T-helper 1 cell treated with Interleukin-12 subunit alpha and Interleukin-12 subunit beta and Interleukin-4 antibody, amounts not matched to agents 30 ng/mL and 1 ng/mL, for 36 hours (primary cell): ENCODE measurements around the gene PLEKHN1. TPM values are rescaled to one million over a fixed set of nuclear protein-coding genes. Genes with fewer than 3 reads are reported as not detected.

Experiments used
- intact Hi-C: fragments of 100-400 bp; cut with micrococcal nuclease; formaldehyde crosslinking; loops from one replicate; pipeline ENCODE4 v1.15.1; 2024
- total RNA-seq: library from RNA; stranded (reverse); gene quantifications from 2 replicates; pipeline ENCODE4 v1.2.3, GENCODE V29; 2022

PLEKHN1 gene
- total RNA-seq, 1 donor from 2014 or later, result 2.2 TPM

DNA sequence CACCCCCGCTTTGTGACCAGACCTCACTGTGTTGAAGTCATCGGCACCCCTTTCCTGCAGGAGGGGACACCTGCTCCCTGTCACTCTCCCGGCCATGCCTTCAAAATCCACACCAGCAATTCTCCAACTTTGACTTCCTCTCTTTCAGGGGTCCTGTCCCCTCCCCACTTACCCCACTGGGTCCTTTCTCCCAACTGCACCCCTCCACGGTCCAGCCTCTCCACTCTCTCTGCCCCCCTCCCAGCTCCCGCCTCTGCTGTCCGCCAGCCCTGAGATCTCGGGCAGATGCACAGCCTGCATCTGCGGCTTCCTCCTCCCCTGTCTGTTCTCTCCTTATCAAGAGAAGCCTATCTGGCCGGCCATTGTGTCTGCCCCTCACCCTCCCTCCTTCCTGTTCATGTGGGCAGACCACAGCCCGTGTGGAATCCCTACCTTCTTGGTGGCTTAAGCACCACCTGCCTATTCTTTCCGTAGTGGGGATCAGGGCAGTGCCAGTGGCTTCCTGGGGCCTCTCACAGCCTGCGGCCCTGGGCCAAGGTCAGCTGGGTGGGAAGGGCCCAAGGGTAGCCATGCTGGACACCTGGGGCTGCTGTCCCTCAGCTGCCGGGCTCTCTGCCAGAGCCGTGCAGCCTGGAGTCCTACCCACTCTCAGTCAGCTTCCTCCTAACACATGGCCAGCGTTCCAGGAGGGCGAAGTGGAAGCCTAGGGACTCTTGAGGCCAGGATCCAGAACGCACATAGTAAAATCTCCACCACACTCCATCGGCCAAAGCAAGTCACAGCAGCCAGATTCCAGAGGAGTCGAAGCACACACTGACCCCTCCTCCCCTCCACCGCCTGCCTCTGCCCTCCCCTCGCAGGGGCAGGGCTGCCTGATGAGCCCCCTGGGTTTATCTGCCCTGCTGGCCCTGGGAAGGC is 38.8 kb downstream of the PLEKHN1 start:
- intact Hi-C loops, result no loop called here

DNA sequence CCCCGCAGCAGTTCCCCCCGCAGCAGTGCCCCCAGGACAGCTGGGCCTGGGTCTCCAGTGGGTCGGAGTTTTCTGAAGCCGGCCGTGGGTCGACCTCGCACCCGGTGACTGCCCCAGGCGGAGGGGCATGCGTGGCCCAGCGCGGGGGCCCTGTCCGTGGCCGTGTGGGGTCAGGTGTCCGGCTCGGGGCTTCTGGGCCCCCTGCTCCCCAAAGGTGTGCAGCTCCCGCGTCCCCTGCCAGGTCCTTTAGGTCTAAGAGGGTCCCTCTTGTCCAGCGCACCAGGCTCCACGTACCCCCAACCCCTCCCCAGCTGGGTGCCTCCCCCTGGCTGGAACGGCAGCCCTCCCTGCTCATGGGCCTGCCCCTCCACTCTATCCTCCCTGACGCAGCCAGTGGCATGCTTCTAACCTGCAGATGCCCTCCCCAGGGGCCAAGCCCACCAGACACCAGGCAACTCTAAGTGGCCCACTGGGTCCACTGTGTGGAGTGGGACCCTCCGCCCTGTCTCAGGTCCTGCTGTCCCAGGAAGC is 39.6 kb downstream of the PLEKHN1 start:
- intact Hi-C loops, result no loop called here

DNA sequence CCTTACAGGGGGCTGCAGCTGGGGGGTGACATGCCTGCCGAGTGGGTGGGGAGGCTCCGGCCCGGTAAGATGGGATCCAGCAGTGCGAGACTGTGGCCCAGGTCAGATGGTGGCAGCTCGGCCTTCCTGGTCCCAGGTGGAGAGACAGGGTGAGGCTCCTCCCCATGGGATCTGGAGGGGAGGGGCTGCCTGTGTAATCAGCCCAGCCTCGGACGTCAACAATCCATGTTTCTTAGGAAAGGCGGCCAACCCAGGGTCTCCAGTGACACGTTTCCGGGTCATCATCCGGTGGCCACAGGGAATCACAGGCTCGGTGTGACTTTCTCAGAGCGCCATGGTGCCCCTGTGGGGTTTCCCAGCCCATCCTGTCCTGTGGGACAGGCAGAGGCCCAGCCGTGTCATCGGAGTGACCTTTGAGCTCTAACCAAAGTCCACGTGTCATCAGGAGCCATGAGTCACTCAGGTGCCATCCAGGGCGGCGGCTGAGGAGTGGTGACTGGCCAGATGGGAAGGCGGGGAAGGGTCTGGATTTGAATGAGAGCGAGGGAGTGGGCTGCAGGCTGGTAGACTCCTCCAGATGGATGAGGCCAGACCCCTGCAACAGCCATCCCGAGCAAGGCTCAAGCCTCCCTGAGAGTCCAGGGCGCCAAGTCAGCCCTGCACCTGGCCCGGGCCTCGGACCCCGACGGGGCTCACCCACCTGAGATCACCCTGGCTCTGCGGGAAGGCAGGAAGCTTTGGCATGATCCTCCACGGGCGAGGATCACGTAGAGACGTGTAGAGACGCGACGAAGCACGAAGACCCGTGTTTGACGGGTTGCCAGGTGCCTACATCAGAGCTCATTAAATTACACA is 40.2 kb downstream of the PLEKHN1 start:
- intact Hi-C loops, result no loop called here

DNA sequence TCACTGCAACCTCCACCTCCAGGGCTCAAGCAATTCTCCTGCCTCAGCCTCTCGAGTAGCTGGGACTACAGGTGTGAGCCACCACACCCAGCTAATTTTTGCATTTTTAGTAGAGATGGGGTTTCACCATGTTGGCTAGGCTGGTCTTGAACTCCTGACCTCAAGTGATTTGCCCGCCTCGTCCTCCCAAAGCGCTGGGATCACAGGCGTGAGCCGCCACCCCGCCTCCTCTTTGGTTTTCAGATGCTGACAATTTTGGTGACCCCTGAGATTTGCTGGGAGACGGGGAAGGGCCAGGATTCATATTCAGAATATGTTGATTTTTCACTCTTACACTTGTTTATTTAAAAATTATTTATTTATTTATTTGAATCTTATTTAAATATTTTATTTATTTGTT is 43.8 kb downstream of the PLEKHN1 start:
- intact Hi-C loops, result loop anchor here (5.0 to 10.0 kb wide), 3 partner anchors 45 to 297 kb away; partner anchors contain the start of genes ACAP3, KLHL17, PLEKHN1 and PUSL1

DNA sequence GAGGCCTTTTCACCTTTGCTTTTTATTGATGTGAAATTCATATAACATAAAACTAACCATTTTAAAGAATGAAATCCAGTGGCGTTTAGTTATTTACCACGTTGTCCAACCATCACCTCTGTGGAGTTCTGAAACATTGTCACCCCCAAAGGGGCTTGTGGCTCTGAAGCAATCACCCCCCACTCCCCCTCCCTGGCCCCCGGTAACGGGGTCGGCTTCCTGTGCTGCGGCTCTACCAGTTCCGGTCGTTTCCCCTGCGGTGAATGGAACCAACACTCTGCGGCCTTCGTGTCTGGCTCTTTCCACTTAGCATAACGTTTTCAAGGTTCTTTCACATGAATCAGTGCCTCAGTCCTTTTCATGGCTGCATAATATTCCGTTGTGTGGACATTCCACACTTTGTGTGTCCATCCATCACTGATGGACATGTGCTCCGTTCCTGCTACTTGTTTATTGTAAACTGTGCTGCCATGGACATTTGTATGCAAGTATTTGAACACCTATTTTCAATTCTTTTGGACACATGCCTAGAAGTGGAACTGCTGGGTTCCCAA is 45.2 kb downstream of the PLEKHN1 start:
- intact Hi-C loops, result loop anchor here (5.0 to 10.0 kb wide), 3 partner anchors 47 to 296 kb away; partner anchors contain the start of genes ACAP3, KLHL17, PLEKHN1 and PUSL1

DNA sequence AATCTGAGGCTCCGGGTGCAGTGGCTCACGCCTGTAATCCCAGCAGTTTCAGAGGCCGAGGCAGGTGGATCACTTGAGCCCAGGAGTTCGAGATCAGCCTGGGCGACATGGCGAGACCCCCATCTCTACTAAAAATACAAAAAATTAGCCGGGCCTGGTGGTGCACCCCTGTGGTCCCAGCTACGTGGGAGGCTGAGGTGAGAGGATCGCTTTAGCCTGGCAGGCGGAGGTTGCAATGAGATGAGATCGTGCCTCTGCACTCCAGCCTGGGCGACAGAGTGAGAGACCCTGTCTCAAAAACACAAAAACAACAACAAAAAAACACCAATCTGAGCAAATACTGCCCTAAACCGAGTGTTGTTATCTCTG is 46.4 kb downstream of the PLEKHN1 start:
- intact Hi-C loops, result loop anchor here (1.0 to 10.0 kb wide), 8 partner anchors 12 to 363 kb away; partner anchors contain the start of genes ACAP3, AURKAIP1, C1orf159 and DVL1

DNA sequence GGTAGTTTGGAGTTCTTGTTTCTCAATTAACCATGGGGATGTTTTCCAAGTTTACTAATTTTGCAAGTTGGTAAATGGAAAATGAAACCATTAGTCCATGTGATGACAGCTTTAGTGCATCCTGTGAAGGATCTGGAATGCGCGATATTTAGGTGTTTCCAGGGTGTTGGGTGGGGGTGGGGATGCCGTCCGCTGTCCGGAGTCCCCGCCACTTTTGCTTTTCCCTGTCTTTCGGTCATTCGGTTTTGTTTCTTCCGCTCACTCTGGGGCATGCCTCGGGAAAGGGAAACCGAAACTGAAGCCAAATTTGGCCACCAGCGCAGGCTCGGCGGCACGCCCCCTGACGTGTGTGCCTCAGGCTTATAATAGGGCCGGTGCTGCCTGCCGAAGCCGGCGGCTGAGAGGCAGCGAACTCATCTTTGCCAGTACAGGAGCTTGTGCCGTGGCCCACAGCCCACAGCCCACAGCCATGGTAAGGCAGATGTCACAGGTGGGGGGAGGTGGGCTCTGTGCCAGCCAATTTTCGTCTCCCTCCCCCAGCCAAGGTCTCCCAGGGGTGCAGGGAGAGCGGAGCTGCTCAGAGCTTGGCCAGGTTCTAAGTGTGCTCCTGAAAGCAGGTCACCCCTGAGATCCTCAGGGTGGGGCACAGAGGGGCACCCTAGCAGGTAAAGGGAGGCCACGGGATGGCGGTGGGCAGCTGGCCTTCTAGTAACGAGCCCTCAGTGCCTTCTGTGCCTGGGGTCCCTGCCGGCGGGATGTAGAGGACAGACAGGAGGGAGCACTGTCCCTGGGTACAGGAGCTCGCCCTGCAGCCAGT is 47.0 kb downstream of the PLEKHN1 start, which contains the start of gene ISG15:
ISG15 (plus strand) TSS at position 393 of the 817 bp plus-strand sequence; CDS start at position 470, 77 bp downstream.
- intact Hi-C loops, result loop anchor here (1.0 to 10.0 kb wide), 8 partner anchors 13 to 362 kb away; partner anchors contain the start of genes ACAP3, AURKAIP1, C1orf159 and DVL1

DNA sequence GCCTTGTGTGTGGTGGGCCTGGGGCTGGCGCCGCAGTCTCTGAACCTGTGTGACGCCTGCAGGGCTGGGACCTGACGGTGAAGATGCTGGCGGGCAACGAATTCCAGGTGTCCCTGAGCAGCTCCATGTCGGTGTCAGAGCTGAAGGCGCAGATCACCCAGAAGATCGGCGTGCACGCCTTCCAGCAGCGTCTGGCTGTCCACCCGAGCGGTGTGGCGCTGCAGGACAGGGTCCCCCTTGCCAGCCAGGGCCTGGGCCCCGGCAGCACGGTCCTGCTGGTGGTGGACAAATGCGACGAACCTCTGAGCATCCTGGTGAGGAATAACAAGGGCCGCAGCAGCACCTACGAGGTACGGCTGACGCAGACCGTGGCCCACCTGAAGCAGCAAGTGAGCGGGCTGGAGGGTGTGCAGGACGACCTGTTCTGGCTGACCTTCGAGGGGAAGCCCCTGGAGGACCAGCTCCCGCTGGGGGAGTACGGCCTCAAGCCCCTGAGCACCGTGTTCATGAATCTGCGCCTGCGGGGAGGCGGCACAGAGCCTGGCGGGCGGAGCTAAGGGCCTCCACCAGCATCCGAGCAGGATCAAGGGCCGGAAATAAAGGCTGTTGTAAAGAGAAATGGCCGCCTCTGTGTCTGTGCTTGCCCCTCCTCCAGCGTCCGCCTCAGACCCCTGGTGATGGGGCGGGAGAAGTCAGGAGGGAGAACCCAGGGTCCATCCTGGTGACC is 47.8 kb downstream of the PLEKHN1 start:
- intact Hi-C loops, result loop anchor here (1.0 to 10.0 kb wide), 8 partner anchors 14 to 361 kb away; partner anchors contain the start of genes ACAP3, AURKAIP1, C1orf159 and DVL1

DNA sequence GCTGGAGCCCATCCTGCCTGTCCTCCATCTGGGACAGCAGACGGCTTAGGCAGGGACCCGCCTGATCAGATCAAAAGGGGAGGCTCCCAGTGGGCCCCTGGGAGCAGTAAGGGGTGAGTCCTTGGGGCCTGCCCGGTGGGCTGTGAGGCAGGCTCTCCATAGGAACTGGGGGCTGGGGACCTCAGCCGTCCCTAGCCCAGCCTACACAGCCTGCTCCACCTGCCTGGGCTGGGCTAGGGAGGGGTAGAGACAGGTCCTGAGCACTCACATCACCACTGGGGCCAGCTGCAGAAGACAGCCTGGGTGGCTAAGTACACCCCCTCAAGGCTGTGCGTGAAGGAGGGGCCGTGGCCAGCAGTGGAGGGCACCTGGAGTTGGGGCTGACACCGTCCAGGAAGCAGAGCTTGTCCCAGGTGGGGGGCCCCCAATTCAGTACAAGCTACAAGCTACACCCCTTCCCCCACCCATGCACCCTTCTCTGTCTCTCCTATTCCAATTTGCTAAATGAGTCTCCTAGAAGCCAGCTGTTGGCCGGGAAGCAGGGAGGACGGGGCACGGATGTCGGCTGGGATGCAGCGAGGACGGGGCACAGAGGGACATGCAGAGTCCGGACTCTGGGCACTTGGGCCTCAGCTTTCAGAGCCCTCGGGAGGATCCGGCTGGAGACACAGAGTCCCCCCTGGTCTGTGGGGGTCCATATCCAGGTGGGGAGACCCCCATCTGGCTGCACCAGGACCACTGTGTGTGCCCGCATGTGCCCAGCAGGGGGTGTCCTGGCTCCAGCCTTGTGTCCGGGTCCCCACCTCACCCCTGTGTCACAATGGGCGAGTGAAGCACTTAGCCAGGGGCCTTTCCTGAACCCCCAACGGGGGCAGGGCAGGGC is 48.8 kb downstream of the PLEKHN1 start:
- intact Hi-C loops, result loop anchor here (5.0 to 10.0 kb wide), 3 partner anchors 50 to 292 kb away; partner anchors contain the start of genes ACAP3, KLHL17, PLEKHN1 and PUSL1

DNA sequence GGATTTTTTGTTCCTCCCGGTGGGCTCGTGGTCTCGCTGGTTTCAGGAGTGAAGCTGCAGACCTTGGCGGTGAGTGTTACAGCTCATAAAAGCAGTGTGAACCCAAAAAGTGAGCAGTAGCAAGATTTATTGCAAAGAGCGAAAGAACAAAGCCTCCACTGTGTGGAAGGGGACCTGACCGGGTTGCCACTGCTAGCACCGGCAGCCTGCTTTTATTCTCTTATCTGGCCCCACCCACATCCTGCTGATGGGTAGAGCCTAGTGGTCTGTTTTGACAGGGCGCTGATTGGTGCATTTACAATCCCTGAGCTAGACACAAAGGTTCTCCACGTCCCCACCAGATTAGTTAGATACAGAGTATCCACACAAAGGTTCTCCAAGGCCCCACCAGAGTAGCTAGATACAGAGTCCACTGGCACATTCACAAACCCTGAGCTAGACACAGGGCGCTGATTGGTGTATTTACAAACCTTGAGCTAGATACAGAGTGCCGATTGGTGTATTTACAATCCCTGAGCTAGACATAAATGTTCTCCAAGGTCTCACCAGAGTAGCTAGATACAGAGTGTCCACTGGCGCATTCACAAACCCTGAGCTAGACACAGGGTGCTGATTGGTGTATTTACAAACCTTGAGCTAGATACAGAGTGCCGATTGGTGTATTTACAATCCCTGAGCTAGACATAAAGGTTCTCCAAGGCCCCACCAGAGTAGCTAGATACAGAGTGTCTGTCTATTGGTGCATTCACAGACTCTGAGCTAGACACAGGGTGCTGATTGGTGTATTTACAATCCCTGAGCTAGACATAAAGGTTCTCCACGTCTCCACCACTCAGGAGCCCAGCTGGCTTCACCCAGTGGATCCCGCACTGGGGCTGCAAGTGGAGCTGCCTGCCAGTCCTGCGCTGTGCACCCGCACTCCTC is 51.4 kb downstream of the PLEKHN1 start:
- intact Hi-C loops, result loop anchor here (2.0 to 10.0 kb wide), 2 partner anchors 51 to 53 kb away; partner anchors contain the start of genes KLHL17 and PLEKHN1

DNA sequence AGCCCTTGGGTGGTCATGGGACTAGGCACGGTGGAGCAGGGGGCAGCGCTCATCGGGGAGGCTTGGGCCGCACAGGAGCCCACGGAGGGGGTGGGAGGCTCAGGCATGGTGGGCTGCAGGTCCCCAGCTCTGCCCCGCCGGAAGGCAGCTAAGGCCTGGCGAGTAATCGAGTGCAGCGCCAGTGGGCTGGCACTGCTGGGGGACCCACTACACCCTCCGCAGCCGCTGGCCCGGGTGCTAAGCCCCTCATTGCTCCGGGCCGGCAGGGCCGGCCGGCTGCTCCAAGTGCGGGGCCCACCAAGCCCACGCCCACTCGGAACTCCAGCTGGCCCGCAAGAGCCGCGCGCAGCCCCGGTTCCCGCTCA is 52.0 kb downstream of the PLEKHN1 start:
- intact Hi-C loops, result loop anchor here (2.0 to 10.0 kb wide), 2 partner anchors 50 to 54 kb away; partner anchors contain the start of genes KLHL17 and PLEKHN1

DNA sequence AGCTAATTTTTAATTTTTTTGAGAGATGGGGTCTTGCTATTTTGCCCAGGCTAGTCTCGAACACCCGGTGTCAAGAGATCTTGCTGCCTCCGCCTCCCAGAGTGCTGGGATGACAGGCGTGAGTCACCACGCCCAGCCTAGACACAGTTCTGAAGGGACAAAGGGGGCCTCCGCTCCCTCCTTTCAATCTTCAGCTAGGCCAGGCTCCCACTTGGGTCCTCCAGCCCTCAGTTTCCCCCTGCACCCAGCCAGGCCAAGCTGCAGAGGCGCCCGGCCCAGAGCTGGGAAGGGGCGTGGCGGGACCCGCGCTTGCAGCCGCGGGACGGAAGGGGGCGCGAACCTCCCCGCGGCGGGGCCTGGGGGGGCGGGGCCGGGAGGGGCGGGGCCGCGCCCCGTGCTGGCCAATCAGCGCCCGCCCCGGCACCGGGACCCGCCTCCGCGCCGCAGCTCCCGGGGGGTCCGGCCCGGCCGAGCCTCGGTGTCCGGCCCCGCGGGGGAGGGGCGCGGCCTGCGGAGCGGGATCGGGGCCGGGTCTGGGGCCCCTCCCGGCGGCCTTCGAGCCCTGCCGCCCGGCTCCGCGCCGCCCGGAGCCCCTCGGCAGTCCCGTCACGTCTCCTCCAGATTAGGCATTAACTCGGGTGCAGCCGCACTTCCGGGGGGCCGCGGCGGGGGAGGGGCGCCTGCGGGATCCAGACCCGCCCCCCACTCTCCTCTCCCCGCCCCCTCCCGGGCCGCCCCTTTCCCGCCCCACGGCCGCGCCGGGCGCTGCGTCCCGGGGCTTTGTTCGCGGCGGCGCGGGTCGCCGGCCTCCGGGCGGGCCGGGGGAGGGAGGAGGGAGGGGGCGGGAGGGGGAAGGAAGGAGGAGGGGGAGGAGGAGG is 53.1 kb downstream of the PLEKHN1 start:
- intact Hi-C loops, result loop anchor here (1.0 to 10.0 kb wide), 4 partner anchors 14 to 55 kb away; partner anchors contain the start of genes KLHL17 and PLEKHN1

DNA sequence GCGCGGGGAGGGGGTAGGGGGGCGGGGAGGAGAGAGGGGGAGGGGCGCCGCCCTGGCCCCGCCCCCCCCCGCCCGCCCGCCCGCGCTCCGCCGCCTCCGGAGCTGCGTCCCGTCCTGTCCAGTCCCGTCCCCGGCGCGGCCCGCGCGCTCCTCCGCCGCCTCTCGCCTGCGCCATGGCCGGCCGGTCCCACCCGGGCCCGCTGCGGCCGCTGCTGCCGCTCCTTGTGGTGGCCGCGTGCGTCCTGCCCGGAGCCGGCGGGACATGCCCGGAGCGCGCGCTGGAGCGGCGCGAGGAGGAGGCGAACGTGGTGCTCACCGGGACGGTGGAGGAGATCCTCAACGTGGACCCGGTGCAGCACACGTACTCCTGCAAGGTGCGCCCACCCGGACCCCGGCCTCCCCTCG is 53.7 kb downstream of the PLEKHN1 start, which contains the start of gene AGRN:
AGRN (plus strand) TSS at position 121 of the 405 bp plus-strand sequence; CDS start at position 174, 53 bp downstream.
- intact Hi-C loops, result loop anchor here (1.0 to 10.0 kb wide), 4 partner anchors 13 to 55 kb away; partner anchors contain the start of genes KLHL17 and PLEKHN1

DNA sequence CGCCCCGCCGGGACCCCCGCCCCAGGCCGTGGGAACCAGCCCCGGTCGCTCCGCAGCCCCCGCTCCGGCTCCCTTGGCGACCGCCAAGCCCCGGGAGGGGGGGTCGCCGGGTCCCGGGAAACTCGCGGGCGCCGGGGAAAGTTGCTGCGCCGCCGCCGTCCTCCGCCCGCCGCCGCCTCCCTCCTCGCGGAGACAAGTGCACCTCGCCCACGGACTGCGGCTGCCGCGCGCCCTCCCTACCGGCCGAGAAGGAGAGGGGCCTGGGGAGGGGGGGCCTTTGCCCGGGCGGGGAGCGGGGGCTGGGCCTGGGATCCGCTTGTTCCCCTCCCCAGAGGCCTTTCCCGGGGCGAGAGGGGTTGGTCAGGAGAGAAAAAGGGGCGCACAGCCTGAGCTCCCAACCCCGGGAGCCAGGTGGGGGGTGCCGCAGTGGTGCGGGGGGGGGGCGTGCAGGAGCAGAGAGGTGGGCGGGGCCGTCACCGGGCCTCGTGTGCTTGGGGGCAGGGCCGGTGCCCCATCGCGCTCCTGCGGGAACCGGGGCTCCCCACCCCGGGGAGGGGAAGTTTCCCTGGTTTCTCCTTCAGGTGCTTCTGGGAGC is 54.2 kb downstream of the PLEKHN1 start:
- intact Hi-C loops, result no loop called here
